ENCODE data around the gene CHMP3. TPM values are rescaled to one million over a fixed set of nuclear protein-coding genes. Genes with fewer than 3 reads are reported as not detected.

CHMP3 gene
- total RNA-seq, 3 donors from 2014 or later = 149 to 203 (median 196) TPM

DNA sequence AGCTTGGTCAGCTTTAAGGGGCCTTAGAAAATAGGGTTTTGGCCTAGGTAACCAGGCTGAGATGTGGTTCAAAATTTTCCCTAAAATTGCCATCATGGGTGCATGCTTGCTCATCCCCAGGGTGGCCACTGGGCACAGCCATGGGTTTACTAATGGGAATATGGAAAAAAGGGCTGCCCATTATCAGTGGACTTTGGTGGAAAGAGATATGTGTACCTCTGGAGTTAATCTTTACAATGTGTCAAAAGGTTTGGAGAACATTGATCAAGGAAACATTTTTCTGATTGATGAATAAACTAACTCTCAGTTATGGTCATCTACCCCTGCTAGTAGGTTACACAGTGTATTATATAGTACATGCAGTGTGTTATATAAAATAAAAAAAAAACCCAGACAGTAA lies 109.0 kb downstream of the CHMP3 start:
- intact Hi-C loops (cut with DNase I, micrococcal nuclease) = no loop called here
- Histone ChIP-seq H3K36me3 (ENCODE audit: low read depth) (no peaks in the 10 kb centered on the region), H3K4me1 (ENCODE audit: low read depth) (no peaks in the 10 kb centered on the region), H3K4me3 (no peak overlapping the region), H3K9me3 (no peaks in the 10 kb centered on the region)
- ATAC-seq (no peak), DNase-seq (no peak)
- TF ChIP-seq, protein P1, sequence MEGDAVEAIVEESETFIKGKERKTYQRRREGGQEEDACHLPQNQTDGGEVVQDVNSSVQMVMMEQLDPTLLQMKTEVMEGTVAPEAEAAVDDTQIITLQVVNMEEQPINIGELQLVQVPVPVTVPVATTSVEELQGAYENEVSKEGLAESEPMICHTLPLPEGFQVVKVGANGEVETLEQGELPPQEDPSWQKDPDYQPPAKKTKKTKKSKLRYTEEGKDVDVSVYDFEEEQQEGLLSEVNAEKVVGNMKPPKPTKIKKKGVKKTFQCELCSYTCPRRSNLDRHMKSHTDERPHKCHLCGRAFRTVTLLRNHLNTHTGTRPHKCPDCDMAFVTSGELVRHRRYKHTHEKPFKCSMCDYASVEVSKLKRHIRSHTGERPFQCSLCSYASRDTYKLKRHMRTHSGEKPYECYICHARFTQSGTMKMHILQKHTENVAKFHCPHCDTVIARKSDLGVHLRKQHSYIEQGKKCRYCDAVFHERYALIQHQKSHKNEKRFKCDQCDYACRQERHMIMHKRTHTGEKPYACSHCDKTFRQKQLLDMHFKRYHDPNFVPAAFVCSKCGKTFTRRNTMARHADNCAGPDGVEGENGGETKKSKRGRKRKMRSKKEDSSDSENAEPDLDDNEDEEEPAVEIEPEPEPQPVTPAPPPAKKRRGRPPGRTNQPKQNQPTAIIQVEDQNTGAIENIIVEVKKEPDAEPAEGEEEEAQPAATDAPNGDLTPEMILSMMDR (IDR thresholded peaks at IDR 0.05) = no peak

DNA sequence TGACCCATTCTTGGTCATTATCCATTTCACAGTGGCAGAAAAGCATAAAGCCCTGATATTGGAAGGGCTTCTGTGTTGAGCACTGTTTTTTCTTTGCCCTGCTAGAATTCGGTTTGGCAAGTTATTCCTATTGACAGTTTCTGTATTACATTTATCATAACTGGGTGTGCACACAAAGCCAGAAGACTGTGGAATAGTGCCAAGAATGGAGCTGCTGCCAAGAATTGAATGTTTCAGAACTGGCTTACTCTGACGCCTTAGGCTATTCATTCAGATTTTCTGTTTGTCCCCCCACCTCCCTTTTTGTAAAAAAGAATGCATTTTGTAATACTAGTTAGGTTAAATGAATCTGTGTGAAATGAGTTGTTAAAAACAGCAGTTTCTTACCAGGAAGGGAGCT lies 109.4 kb downstream of the CHMP3 start:
- TF ChIP-seq, protein P1 (IDR thresholded peaks at IDR 0.05) = no peak
- Histone ChIP-seq H3K4me3 (no peak overlapping the region), H3K4me1 (ENCODE audit: low read depth) (no peaks in the 10 kb centered on the region), H3K36me3 (ENCODE audit: low read depth) (no peaks in the 10 kb centered on the region), H3K9me3 (no peaks in the 10 kb centered on the region)
- peak in 1 of 3 donors; percentile 83 for DNase-seq
- peak; percentile 72 for ATAC-seq
- intact Hi-C loops (cut with DNase I, micrococcal nuclease) = no loop called here

Other genes starting within 250 kb of the CHMP3 start
- 10 to 100 TPM in 1 of 3 donors, 1 to 10 TPM in 2; 3.8 to 50.3 (median 6.1) TPM for gene REEP1, start 225.8 kb downstream of the CHMP3 start, total RNA-seq
- 10 to 100 TPM; 36.1 to 73.6 (median 53.6) TPM for gene KDM3A, start 122.1 kb downstream of the CHMP3 start, total RNA-seq
- 10 to 100 TPM; 61.7 to 73.2 (median 69.7) TPM for gene RNF103, start 60.4 kb upstream of the CHMP3 start, total RNA-seq
- 10 to 100 TPM; 69.2 to 93.0 (median 73.8) TPM for gene RMND5A, start 156.8 kb upstream of the CHMP3 start, total RNA-seq
- 1 to 10 TPM; 4.1 to 9.1 (median 9.1) TPM for gene CD8A, start 227.5 kb upstream of the CHMP3 start, total RNA-seq